Measurements from ENCODE around the gene ALG1.
"Not testable (repeated sequence)": the region's sequence is repeated elsewhere in the genome, so short reads cannot be mapped to it uniquely, and the experiment has no call there.

- TF ChIP-seq, protein P1, sequence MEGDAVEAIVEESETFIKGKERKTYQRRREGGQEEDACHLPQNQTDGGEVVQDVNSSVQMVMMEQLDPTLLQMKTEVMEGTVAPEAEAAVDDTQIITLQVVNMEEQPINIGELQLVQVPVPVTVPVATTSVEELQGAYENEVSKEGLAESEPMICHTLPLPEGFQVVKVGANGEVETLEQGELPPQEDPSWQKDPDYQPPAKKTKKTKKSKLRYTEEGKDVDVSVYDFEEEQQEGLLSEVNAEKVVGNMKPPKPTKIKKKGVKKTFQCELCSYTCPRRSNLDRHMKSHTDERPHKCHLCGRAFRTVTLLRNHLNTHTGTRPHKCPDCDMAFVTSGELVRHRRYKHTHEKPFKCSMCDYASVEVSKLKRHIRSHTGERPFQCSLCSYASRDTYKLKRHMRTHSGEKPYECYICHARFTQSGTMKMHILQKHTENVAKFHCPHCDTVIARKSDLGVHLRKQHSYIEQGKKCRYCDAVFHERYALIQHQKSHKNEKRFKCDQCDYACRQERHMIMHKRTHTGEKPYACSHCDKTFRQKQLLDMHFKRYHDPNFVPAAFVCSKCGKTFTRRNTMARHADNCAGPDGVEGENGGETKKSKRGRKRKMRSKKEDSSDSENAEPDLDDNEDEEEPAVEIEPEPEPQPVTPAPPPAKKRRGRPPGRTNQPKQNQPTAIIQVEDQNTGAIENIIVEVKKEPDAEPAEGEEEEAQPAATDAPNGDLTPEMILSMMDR (IDR thresholded peaks at IDR 0.05) = not testable (repeated sequence)
- not testable (repeated sequence) for TF ChIP-seq IRF1 (CRISPR knock-in tag; IDR thresholded peaks at IDR 0.05); IRF2 (CRISPR knock-in tag; IDR thresholded peaks at IDR 0.05; ENCODE audit: borderline replicate concordance, low read depth); KAT7 (CRISPR knock-in tag; IDR thresholded peaks at IDR 0.05; ENCODE audit: borderline replicate concordance)
These were observed 45.9 kb downstream of the ALG1 start for GRCh38 chr16:5117300-5118087.
